Left renal pelvis (tissue), 4 donors: Measurements from ENCODE around the gene CACNB2. TPM values are rescaled to one million over a fixed set of nuclear protein-coding genes. Genes with fewer than 3 reads are reported as not detected.
A peak's percentile ranks its signal among the peaks of the same experiment; 100 is the strongest.

Experiments
- DNase-seq, 4 donors: peaks; one replicate each; pipeline ENCODE4 v3.0.0-alpha.2; 2013; ENCODE audit warnings: low read depth in 4 of 4, low spot score in 3 of 4
- polyA plus RNA-seq, 4 donors: library from polyadenylated mRNA; unstranded; fragments of 120-200 nt; gene quantifications; one replicate each; pipeline ENCODE4 v1.2.1, GENCODE V29; 2013; ENCODE audit not compliant: insufficient read length in 4 of 4

Gene CACNB2
- polyA plus RNA-seq, 4 donors, result 2.6 to 6.0 (median 3.2) TPM

DNA sequence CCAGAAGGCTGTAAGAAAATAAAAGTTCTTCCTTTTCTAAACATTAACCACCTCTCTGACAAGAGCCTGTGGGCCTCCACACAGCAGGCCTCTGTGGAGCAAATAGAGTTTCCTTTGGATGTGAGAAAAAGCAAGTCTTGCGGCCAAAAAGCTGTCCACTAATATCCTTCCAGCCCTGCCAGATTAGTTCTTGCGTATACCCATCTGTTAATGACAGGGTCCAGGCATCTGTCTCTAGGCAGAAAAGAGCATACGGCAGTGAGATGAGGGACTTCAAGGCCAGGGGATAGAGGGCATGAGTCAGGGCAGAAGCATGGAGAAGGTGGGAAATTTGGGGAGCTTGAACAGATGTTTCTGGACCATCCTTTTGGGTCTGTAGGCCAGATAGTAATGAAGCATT, 346.2 kb downstream of the CACNB2 start:
- DNase-seq, result no peak

- DNase-seq, result no peak
Observed at GRCh38 chr10:18490755-18491154, 350.5 kb downstream of the CACNB2 start.

DNA sequence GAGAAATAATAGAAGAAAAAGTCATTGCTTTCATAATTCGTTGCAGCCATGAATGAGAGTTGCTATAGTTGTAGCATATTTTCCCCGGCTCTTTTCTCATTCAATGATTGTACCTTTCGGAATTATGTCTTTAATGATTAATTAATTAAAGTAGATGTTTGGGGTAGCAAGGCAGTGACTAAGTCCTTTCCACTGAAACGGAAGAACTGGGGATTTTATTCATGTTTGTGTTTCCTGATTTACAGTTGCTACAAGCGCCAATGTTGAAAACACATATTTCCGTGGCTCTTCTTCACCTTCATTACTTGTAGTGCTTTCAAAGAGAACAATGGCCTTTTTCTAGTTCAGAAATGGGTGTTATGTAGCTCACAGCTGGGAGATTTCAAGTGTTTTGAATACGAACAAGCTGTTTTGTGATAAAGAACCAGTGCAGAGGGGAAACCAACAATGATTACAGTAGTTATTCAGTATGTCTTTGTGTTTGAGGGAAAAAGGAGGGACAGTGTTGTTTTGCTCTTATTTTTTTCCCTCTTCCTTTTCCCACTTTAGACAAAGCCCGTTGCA, 357.7 kb downstream of the CACNB2 start:
- peak in 1 of 4 donors; percentile 10 for DNase-seq

DNA sequence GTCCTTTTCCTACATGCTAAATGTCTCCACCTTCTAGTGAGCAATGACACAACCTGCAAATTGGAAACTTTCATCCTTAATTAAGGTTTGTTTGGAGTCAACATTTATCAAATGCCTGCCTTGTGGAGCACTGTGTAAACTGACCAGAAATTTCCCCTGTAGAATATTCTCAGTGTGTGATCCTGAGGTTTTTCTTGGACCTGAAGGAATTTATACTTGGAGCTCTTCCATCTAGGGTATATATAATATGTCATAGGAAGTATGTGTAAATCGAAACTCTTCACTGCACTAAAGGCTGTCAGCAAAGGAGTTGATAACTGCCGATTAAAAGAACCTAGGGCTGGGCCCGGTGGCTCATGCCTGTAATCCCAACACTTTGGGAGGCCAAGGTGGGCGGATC, 358.8 kb downstream of the CACNB2 start:
- DNase-seq, result no peak

DNA sequence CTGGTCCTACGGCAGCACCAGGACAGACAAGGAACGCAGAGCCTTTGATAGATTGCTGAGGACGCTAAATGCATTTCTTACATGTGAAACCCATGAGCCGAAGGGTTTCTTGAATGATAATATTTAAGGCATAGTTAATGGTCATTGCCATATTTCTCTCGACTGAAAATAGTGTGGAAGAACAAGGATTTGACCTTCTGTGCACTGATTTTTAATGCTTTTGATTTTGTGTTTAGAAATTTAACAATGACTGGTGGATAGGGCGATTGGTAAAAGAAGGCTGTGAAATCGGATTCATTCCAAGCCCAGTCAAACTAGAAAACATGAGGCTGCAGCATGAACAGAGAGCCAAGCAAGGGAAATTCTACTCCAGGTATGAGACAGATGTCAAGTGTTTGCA, 360.4 kb downstream of the CACNB2 start:
- DNase-seq, result no peak

- no peak for DNase-seq
Observed at GRCh38 chr10:18501198-18501597, 361.0 kb downstream of the CACNB2 start.

GRCh38 chr10:18501629-18502028, 361.4 kb downstream of the CACNB2 start:
- no peak for DNase-seq

GRCh38 chr10:18504161-18504560, 363.9 kb downstream of the CACNB2 start:
- no peak for DNase-seq

- DNase-seq, result no peak
Observed at GRCh38 chr10:18505456-18506118, 365.4 kb downstream of the CACNB2 start.

GRCh38 chr10:18508587-18508986, 368.4 kb downstream of the CACNB2 start:
- no peak for DNase-seq

DNA sequence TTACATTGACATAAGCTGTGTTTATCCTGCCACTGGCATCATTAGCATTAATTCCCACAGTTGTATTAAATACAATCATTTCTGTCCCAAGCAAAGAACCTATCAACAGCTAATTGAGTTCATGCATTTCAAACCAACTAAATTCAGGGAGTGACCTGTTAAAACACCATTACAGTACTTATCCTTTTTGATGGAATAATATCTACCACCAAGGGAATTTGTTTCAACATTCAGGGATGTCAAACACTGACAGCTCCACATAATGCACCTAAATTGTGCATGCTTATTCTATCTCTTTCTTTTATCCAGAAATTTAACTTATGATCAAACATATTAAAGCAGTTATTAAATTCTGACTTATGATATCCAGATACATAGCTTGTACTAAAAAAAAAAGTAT, 374.3 kb downstream of the CACNB2 start:
- no peak for DNase-seq

DNA sequence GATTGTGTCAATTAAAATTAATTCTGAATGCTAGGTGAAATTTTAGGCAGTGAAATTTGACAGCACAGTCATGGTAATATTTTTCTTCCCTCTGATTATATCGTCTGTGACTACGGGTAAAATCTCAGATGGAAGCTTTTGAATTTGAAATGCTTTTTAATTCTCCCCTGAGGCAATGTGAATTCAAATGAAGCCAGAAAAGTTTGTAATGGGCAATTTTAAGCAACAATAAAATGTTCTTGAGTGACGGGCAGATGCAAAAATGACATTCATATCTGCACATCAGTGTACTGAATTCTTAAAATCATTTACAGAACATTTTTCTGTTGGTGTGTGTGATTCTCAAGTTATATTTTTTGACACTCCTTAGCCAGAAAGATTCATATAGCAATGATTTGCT, 376.6 kb downstream of the CACNB2 start:
- no peak for DNase-seq

GRCh38 chr10:18523025-18523424, 382.8 kb downstream of the CACNB2 start:
- DNase-seq, result no peak

DNA sequence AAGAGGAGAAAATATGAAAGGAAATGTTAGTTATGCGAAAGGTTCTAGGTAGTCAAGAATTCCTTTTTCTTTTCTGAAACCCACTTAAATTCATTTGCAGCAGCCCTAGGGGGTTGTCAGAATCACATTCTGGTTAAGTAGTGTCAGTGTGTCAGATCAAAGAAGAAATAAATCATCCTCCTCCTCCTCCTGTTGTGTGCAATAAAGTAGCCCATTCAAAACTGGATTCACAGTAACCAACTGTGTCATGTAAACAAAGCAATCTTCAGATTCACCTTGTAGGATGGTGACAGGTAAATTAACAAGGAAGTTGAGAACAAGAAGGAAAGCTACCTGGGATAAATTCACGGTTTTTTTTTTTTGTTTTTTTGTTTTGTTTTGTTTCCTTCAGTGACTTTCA, 383.6 kb downstream of the CACNB2 start:
- no peak for DNase-seq

DNA sequence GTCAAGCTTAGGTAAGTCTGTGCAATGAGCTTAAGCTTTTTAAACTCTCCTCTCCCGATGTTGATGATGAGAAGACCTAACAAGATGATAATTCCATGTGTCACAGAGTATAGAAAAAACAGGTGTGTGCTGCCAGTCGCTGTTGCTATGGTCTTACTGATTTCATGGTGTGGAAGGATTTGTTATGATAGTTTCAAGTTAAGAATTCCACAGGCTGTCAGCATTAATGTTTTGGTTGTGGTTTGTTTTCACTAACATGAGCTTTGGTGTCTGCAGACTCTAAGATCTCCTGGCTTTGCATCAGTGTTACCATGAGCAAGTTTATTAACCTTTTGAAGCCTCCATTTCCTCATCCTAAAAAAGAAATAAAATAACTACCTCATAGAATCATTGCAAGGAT, 387.5 kb downstream of the CACNB2 start:
- DNase-seq, result peak in 1 of 4 donors; percentile 19

DNA sequence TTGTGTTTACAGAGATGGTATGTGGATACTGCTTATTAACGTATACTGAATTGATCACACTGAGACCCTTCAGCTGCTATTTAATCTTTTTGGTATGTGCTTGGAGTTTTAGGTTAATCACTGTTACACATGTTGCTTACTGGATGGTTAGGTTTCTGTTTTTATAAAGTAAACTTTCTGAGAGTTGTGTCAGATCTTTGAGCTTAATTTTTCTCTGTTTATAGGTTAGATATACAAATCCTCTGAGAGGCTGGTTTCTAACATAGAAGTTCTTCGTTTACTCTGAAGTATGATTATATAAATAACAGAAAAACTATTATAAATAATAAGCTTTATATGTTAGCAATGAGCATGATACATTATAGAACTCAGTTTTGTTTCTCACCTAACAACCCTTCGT, 388.1 kb downstream of the CACNB2 start:
- no peak for DNase-seq

GRCh38 chr10:18532881-18533535, 392.8 kb downstream of the CACNB2 start:
- DNase-seq, result no peak

DNA sequence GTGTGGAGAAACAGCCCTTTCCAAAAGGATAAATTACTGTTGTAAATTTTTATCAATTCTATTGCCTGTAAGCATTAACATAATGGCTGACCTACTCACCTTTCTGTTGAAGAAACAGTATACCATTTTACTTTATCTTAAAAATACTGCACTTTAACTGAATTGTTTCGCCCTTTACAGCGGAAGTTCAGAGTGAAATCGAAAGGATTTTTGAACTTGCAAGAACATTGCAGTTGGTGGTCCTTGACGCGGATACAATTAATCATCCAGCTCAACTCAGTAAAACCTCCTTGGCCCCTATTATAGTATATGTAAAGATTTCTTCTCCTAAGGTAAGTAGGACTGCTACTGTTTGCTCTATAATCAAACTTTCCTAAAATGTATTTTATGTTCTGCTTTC, 393.7 kb downstream of the CACNB2 start:
- DNase-seq, result peak in 3 of 4 donors; percentile 19 to 48 (median 31)

- no peak for DNase-seq
Observed at GRCh38 chr10:18539335-18539734, 399.1 kb downstream of the CACNB2 start.

DNA sequence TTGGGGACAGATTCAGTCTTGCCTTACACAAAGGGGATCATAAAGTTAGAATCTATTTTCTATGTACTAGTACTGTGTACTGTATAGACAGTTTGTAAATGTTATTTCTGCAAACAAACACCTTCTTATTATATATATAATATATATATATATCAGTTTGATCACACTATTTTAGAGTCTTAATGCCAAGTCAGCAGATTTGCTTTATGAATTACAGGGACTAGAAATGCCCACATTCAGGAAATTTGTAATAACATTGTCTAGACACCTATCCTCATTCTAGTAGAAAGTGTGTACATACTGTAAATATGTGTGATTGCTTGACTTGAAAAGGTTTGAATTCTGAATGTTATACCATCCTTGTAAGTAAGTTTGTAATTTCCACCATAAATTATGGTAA, 400.0 kb downstream of the CACNB2 start:
- no peak for DNase-seq

DNA sequence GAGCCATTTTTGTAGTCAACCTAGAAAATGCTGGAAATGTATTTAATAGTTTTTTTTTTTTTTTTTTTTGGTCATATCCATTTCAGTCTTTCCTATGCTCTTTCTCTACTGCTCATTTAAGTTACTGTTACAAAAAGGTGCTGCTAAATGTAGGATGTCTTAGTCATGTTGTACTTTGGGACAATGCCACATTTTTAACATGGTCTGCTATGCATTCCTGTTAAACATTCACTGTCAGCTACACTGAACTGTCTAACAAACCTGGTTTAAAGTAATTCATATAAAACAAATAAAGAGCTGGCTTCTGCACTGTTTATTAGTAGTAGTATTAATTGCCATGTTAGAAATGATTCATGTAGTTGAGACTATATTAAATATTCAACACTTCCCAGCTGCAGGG, 402.6 kb downstream of the CACNB2 start:
- DNase-seq, result no peak

GRCh38 chr10:18545621-18546305, 405.5 kb downstream of the CACNB2 start:
- no peak for DNase-seq
